HCT116 (cell line): ENCODE measurements around the gene PPM1H. TPM values are rescaled to one million over a fixed set of nuclear protein-coding genes. Genes with fewer than 3 reads are reported as not detected.

Source experiments
- ATAC-seq: fragments of 200-7000 bp; cut with Tn5 transposase; 2 replicates; pipeline ENCODE4 v1.9.1; 2020; ENCODE audit warnings: mild to moderate bottlenecking, moderate library complexity
- BruUV-seq: library from RNA; stranded (reverse); fragments of 400-500 nt; replicated peaks from 2 replicates; lab custom pipeline; 2021; lab: Mats Ljungman, UMichigan
- CTCF ChIA-PET: fragments of 300-600 bp; sonication (Branson Sonifier 250); formaldehyde crosslinking; loops from one replicate; lab custom pipeline; 2021; ENCODE audit warnings: antibody characterized with exemption; lab: Charles Lee
- POLR2A ChIA-PET: fragments of 300-600, 350-600 bp; sonication (Branson Sonifier 250); formaldehyde crosslinking; loops from one replicate; lab custom pipeline; 2021; ENCODE audit warnings: antibody characterized with exemption; lab: Charles Lee
- RAD21 ChIA-PET, 2 experiments: fragments of 300-600 bp; sonication (Branson Sonifier 250); formaldehyde crosslinking; loops; one replicate each; lab custom pipeline; 2023; ENCODE audit warnings: low total read pairs in 2 of 2; ENCODE audit not compliant: uncharacterized antibody in 2 of 2, unreplicated experiment in 2 of 2, low non-redundant PET in 1 of 2; lab: Charles Lee
- DNase-seq: peaks from one replicate; pipeline ENCODE4 v3.0.0-alpha.2; 2010; ENCODE audit warnings: low read depth, low spot score
- H2AFZ ChIP-seq: fragments of 200-600 bp; shearing (Covaris generic), sonication (generic); 2 replicates; pipeline ENCODE4 v1.6.1; 2017; ENCODE audit warnings: low read depth, mixed run types, mixed read lengths, antibody characterized with exemption, low read length; ENCODE audit not compliant: poor library complexity, severe bottlenecking
- H3K27ac ChIP-seq: 2 replicates; pipeline ENCODE4 v1.5.1; 2012; ENCODE audit warnings: low read depth, low read length
- H3K27me3 ChIP-seq: fragments of 200-600 bp; sonication (generic); 2 replicates; pipeline ENCODE4 v1.6.1; 2016; ENCODE audit warnings: mixed run types, low read length, mixed read lengths; ENCODE audit not compliant: insufficient read depth
- H3K36me3 ChIP-seq, 2 experiments: fragments of 200-500 bp in 1 of 2; fragments of 200-600 bp in 1 of 2; sonication (Bioruptor generic) in 1 of 2; sonication (generic) in 1 of 2; 2 replicates each; pipeline versions ENCODE4 v1.5.1 to v1.6.1; 2014 to 2016; ENCODE audit warnings: low read length in 2 of 2, inconsistent platforms in 1 of 2, mixed read lengths in 1 of 2, mixed run types in 1 of 2; ENCODE audit not compliant: insufficient read depth in 2 of 2, control insufficient read depth in 1 of 2
- H3K4me1 ChIP-seq, 2 experiments: fragments of 200-600 bp in 1 of 2; sonication (generic) in 1 of 2; 2 replicates each; pipeline versions ENCODE4 v1.5.1 to v1.6.1; 2012 to 2017; ENCODE audit warnings: low read length in 2 of 2, inconsistent platforms in 1 of 2, mild to moderate bottlenecking in 1 of 2, mixed read lengths in 1 of 2, mixed run types in 1 of 2, moderate library complexity in 1 of 2; ENCODE audit not compliant: insufficient read depth in 2 of 2, control insufficient read depth in 1 of 2
- H3K4me2 ChIP-seq: fragments of 200-600 bp; sonication (generic); 2 replicates; pipeline ENCODE4 v1.6.1; 2017; ENCODE audit warnings: mixed run types, low read length, mixed read lengths
- H3K4me3 ChIP-seq, 2 experiments: fragments of 200-600 bp in 1 of 2; sonication (generic) in 1 of 2; replicated peaks in 1 of 2; 2 replicates each; pipeline ENCODE4 v1.5.1; 2011 to 2016; ENCODE audit warnings: low read length in 2 of 2, control low read depth in 1 of 2, low read depth in 1 of 2, mild to moderate bottlenecking in 1 of 2, mixed read lengths in 1 of 2, mixed run types in 1 of 2
- H3K79me2 ChIP-seq: fragments of 200-600 bp; sonication (generic); 2 replicates; pipeline ENCODE4 v1.6.1; 2017; ENCODE audit warnings: mild to moderate bottlenecking, mixed run types, low read length, moderate library complexity, mixed read lengths; ENCODE audit not compliant: insufficient read depth
- H3K9ac ChIP-seq: fragments of 200-600 bp; sonication (generic); 2 replicates; pipeline ENCODE4 v1.6.1; 2016; ENCODE audit warnings: low read length, mixed read lengths
- H3K9me2 ChIP-seq: fragments of 200-600 bp; sonication (generic), shearing (Covaris generic); 2 replicates; pipeline ENCODE4 v1.6.1; 2017; ENCODE audit warnings: mixed run types, mild to moderate bottlenecking, moderate library complexity; ENCODE audit not compliant: insufficient read depth
- H3K9me3 ChIP-seq, 2 experiments: fragments of 200-500 bp in 1 of 2; fragments of 200-600 bp in 1 of 2; sonication (Bioruptor generic) in 1 of 2; sonication (generic) in 1 of 2; 2 replicates each; pipeline ENCODE4 v1.6.1; 2014 to 2017; ENCODE audit warnings: low read length in 2 of 2, mixed read lengths in 2 of 2, inconsistent platforms in 1 of 2, low read depth in 1 of 2, mild to moderate bottlenecking in 1 of 2, mixed run types in 1 of 2, moderate library complexity in 1 of 2; ENCODE audit not compliant: control insufficient read depth in 1 of 2, insufficient read depth in 1 of 2
- H4K20me1 ChIP-seq: fragments of 200-600 bp; sonication (generic), shearing (Covaris generic); 2 replicates; pipeline ENCODE4 v1.6.1; 2017; ENCODE audit warnings: mixed run types, mild to moderate bottlenecking, moderate library complexity; ENCODE audit not compliant: insufficient read depth
- ELF1 ChIP-seq: IDR thresholded peaks from 2 replicates; pipeline ENCODE4 v1.6.1; 2012; ENCODE audit warnings: low read depth, borderline replicate concordance
- EZH2 ChIP-seq: fragments of 200-600 bp; sonication (generic); IDR thresholded peaks from 2 replicates; pipeline ENCODE4 v1.6.1; 2017; ENCODE audit warnings: antibody characterized with exemption, mixed run types
- POLR2A ChIP-seq: IDR thresholded peaks from 2 replicates; pipeline ENCODE4 v1.7.0; 2011; ENCODE audit warnings: borderline replicate concordance; ENCODE audit not compliant: insufficient read depth, insufficient read length; ENCODE audit errors: extremely low read depth
- POLR2AphosphoS5 ChIP-seq: IDR thresholded peaks from 2 replicates; pipeline ENCODE4 v1.6.1; 2011; ENCODE audit warnings: mild to moderate bottlenecking, low read depth, low read length, moderate library complexity
- SIN3A ChIP-seq: IDR thresholded peaks from 2 replicates; pipeline ENCODE4 v1.6.1; 2012; ENCODE audit warnings: low read depth
- SP1 ChIP-seq: IDR thresholded peaks from 2 replicates; pipeline ENCODE4 v1.6.1; 2012; ENCODE audit warnings: low read depth
- YY1 ChIP-seq: IDR thresholded peaks from 2 replicates; pipeline ENCODE4 v1.6.1; 2011; ENCODE audit warnings: low read length, low read depth, moderate library complexity, mild to moderate bottlenecking; ENCODE audit not compliant: insufficient replicate concordance; ENCODE audit errors: extremely low read depth
- intact Hi-C: fragments of 100-400 bp; cut with micrococcal nuclease; formaldehyde crosslinking; loops from 2 replicates; pipeline ENCODE4 v1.10.0; 2022
- total RNA-seq: library from RNA; stranded (reverse); gene quantifications from one replicate; pipeline ENCODE4 v1.2.1, GENCODE V29; 2021; ENCODE audit not compliant: unreplicated experiment
- TF ChIP-seq, protein P1 (sequence below): IDR thresholded peaks from 2 replicates; pipeline ENCODE4 v1.6.1; 2012
- TF ChIP-seq, protein P2 (sequence below): IDR thresholded peaks from 2 replicates; pipeline ENCODE4 v1.6.1; 2012
- TF ChIP-seq, protein P3 (sequence below): IDR thresholded peaks from 2 replicates; pipeline ENCODE4 v1.6.1; 2011; ENCODE audit warnings: mild to moderate bottlenecking, low read length, moderate library complexity; ENCODE audit not compliant: insufficient replicate concordance; ENCODE audit errors: extremely low read depth

The PPM1H gene
- total RNA-seq, 1 experiment from 2014 or later = 8.0 TPM

GRCh38 chr12:62716037-62716436 is 218.9 kb downstream of the PPM1H start:
- Histone ChIP-seq H3K4me1 (peaks cover 9 to 26% of the 10 kb centered on the region in 2 experiments), H3K27ac (no peak overlapping the region), H3K36me3 (no peaks in the 10 kb centered on the region)
- TF ChIP-seq ELF1 (no peak), POLR2AphosphoS5 (no peak), POLR2A (no peak), SP1 (no peak), SIN3A (no peak), YY1 (no peak), EZH2 (no peak)
- TF ChIP-seq, protein P1, sequence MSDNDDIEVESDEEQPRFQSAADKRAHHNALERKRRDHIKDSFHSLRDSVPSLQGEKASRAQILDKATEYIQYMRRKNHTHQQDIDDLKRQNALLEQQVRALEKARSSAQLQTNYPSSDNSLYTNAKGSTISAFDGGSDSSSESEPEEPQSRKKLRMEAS = no peak
- TF ChIP-seq, protein P2, sequence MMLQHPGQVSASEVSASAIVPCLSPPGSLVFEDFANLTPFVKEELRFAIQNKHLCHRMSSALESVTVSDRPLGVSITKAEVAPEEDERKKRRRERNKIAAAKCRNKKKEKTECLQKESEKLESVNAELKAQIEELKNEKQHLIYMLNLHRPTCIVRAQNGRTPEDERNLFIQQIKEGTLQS = no peak
- TF ChIP-seq, protein P3, sequence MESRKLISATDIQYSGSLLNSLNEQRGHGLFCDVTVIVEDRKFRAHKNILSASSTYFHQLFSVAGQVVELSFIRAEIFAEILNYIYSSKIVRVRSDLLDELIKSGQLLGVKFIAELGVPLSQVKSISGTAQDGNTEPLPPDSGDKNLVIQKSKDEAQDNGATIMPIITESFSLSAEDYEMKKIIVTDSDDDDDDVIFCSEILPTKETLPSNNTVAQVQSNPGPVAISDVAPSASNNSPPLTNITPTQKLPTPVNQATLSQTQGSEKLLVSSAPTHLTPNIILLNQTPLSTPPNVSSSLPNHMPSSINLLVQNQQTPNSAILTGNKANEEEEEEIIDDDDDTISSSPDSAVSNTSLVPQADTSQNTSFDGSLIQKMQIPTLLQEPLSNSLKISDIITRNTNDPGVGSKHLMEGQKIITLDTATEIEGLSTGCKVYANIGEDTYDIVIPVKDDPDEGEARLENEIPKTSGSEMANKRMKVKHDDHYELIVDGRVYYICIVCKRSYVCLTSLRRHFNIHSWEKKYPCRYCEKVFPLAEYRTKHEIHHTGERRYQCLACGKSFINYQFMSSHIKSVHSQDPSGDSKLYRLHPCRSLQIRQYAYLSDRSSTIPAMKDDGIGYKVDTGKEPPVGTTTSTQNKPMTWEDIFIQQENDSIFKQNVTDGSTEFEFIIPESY = no peak
- TF ChIP-seq, all 23 proteins: peak for 0
- Histone ChIP-seq H3K27me3 (no peaks in the 10 kb centered on the region), H4K20me1 (no peaks in the 10 kb centered on the region), H3K9me2 (no peaks in the 10 kb centered on the region), H3K9ac (no peak overlapping the region), H3K4me3 (no peak overlapping the region), H3K9me3 (no peaks in the 10 kb centered on the region), H3K79me2 (no peaks in the 10 kb centered on the region), H3K4me2 (no peak overlapping the region), H2AFZ (no peak overlapping the region)
- intact Hi-C loops = no loop called here
- ChIA-PET POLR2A (no interaction called here), CTCF (no interaction called here), RAD21 (no interaction called here)
- no TSS peak for BruUV-seq
- DNase-seq (no peak), ATAC-seq (no peak)
